Activated T-cell treated with anti-CD3 and anti-CD28 coated beads for 48 hours (primary cell): ENCODE results near the gene RNF13.
A peak's percentile ranks its signal among the peaks of the same experiment; 100 is the strongest.

Experiments used
- DNase-seq: peaks from one replicate; pipeline ENCODE4 v3.0.0-alpha.2; 2020; ENCODE audit warnings: low read depth

The RNF13 gene, protein sequence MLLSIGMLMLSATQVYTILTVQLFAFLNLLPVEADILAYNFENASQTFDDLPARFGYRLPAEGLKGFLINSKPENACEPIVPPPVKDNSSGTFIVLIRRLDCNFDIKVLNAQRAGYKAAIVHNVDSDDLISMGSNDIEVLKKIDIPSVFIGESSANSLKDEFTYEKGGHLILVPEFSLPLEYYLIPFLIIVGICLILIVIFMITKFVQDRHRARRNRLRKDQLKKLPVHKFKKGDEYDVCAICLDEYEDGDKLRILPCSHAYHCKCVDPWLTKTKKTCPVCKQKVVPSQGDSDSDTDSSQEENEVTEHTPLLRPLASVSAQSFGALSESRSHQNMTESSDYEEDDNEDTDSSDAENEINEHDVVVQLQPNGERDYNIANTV

GRCh38 chr3:149812606-149813366 is at the start of gene RNF13:
RNF13 (plus strand) TSS chr3:149813215; CDS start chr3:149846027, 32,812 bp downstream.
- DNase-seq = peak; percentile 86

DNA sequence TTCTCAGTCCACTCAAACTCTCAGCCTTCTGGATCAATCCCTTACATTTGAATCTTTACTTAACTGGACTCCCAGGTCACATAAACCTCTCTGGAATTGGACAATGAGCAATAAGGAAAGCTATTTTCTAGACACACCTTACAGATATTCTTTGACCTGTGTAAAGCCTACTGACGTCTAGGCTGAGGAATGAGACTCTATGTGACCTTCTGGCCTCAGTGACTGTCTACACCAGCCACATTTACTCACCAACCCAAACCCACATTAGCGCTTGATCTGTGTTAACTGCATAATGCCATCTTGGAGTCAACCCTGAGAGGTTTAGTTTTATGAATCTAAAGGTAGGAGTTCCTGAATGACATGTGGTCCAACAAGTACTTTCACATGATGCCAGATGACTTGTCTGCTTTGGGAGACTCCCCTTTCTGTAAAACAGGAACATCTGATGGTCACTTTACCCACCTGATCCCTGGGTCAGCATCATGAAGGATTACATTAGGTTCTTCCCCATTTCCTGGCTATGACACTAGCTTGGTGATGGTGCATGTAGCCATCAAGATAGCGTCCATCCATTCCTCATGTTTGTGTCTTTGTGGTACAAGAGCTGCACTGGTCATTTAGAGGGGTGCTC is 49.3 kb upstream of the RNF13 start:
- DNase-seq = no peak

DNA sequence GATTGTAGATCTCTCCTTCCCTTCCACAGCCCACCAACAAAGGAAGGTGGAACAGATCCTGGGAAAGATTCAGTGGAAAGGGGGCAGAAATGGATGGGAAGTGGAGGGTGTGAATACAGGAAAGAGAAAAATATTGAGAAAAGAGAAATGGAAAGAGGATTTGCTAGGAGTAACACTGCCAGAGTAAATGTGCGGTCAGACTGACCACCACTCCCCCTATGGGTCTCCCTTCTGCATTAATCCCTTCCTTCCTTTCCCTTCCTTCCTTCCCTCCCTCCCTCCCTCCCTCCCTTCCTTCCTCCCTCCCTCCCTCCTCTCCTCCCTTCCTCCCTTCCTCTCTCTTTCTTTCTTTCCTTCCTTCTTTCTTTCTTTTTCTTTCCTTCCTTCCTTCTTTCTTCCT is 48.7 kb upstream of the RNF13 start:
- no peak for DNase-seq

GRCh38 chr3:149765762-149766334 is 47.2 kb upstream of the RNF13 start:
- DNase-seq = no peak

DNA sequence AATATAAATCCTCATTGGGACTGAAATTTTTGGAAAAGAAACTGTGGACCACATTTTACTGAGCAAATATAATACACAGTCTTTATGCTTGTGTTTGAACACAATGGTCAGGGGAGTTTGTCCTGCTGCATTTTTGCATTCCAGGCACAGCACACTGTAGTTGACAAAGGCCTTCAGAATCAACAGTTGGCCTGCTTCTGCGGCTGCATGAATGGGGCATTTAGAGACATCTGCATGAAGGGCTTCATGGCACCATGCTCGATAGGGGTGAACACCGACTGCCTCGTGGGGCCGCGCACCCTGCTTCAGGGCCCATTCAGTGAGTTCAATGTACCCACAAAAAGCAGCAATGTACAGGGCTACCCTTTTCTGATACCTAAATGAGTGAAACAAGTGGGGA is 45.3 kb upstream of the RNF13 start:
- DNase-seq = no peak

DNA sequence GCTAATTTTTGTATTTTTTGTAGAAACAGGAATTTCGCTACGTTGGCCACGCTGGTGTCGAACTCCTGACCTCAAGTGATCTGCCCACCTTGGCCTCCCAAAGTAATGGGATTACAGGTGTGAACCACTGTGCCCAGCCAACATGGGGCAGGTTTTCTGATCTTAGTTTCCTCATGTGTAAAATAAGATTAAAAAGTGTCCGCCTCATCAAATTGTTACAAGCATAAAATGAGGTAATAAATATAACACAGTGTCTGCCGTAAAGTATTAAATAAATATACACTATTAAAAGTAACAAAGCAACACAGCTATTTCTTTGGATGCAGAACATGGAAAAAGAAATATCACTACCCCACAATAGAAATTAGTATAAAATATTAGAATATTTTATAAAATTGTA is 44.3 kb upstream of the RNF13 start:
- no peak for DNase-seq

- no peak for DNase-seq
Observed at GRCh38 chr3:149770246-149770645, 42.8 kb upstream of the RNF13 start.

GRCh38 chr3:149771652-149772271 is 41.3 kb upstream of the RNF13 start:
- peak; percentile 12 for DNase-seq

- no peak for DNase-seq
Observed at GRCh38 chr3:149772861-149773260, 40.2 kb upstream of the RNF13 start.

DNA sequence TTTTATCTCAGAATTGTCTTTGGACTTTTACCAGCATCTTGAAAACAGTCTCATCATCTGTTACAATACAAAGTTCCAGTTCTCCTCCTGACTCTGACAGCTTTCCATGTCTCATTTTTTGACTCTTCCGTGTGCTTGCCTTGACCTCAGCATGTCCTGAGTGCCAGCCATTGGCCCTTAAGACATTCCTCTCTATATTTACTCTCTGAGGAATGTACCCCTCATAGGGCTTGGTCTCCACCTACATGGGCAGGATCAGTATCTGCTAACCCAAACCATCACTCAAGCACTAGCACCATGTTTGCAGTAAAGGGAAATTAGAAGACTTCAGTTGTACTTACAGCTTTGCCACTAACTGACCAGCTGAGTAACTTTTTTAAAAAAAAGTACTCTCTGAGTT is 36.8 kb upstream of the RNF13 start:
- DNase-seq = no peak

- no peak for DNase-seq
Observed at GRCh38 chr3:149777414-149778214, 35.4 kb upstream of the RNF13 start.

DNA sequence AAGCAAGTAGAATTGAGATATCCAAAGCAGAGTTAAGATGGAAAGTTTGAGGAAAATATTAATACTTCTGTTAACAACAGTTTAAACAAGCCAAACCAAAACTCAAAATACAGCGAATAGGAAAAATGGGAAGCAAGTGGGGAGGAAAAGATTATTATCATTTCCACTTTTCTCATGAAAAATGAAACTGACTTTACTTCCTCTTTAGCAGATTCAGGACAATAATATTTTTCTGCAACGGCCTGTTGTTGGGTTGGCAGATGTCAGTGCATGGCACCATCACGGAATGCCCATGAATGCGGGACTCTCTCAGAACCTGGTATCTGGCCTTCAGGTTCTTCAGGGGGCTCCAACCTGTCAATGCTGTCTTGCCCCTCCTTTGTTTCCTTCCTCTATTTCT is 31.8 kb upstream of the RNF13 start:
- DNase-seq = no peak

- DNase-seq = no peak
Observed at GRCh38 chr3:149781741-149782140, 31.3 kb upstream of the RNF13 start.

- no peak for DNase-seq
Observed at GRCh38 chr3:149783576-149783975, 29.4 kb upstream of the RNF13 start.

DNA sequence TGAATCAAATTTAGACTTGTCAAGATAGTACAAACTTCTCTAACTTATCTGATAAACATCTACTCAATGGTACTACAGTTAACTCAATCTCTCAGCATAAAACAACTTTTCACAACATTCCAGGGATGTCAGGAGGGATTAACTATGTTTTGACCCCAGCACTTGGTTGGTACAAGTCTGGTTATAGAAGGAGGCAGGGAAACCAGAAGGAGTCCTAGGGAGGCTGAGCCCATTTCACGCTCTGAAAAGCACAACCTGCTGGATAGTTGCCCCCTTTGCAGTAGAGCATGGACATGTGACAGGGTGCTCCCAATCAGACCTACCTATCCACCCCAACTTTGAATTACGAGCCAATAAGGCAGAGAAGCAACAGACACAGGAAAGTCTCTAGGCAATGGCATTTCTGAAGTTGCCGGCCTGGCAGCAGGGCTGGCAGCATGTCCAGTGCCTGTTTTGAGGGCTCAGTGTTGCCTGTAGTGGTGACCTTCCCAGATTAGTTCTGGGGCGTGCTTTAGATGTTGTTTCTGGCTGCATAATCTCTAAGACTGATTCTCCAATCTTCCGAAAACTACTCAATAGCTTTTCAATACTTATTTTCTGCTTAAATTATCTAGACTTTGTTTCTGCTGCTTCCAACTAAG is 28.8 kb upstream of the RNF13 start:
- no peak for DNase-seq

DNA sequence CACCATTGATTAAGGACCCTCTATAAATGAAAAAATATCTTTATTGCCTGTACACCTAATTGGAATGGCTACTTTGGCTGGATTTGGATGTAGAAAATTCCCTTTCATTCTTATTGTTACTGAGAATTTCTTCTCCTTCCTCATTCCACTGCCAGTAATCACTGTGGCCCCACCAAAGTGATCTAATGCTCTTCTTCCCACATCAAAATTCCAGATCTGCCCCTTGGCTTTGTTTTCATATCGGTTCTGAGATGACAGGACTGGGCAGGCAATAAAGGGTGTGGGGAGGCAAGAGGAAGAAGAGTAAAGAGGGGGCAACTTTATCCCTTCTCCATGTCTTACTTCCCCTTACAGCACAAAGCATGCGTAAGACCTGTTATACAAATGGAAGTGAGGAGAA is 22.7 kb upstream of the RNF13 start:
- DNase-seq = no peak

- DNase-seq = no peak
Observed at GRCh38 chr3:149790698-149791097, 22.3 kb upstream of the RNF13 start.

DNA sequence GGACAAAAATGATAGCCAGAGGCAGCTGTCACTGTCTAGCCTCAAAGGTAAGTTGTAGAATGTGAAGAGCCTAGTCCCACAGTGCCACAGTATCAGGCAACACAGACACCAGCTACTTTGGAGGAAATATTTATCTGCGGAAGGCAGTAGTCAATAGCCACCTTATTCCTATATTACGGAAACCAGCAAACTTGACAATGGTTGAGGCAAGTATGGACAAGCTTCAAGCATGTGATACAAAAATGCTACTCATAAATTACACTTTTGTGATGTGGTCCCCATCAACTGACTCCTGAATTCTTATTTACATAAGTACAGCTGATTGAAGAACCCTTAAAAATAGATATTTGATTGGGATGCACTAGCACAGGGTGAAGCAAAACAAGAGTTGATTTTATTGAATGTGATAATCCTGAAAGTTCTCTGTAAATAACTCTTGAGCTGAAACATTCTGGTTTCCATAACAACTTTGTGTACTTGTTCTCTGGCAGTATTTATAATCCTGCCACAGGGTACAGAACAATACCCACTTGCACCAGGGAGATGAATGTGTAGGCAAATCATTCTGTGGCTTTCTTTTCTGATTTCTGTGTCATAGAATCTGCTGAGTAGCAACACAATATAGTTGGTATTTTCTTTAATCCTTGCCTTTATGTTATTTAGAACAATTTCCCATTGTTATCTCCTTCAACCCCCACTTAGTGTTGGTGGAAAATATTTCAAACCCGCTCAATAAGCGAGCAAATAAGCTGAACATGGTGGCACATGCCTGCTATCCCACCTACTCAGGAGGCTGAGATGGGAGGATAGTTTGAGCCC is 20.4 kb upstream of the RNF13 start, which contains the start of gene ANKUB1:
ANKUB1 (minus strand) TSS at position 103 of the 819 bp plus-strand sequence. CDS start 188 bp downstream, outside the sequence.
- no peak for DNase-seq

GRCh38 chr3:149796026-149796425 is 17.0 kb upstream of the RNF13 start:
- DNase-seq = no peak

GRCh38 chr3:149800693-149801092 is 12.3 kb upstream of the RNF13 start:
- no peak for DNase-seq
